Mesenchymal stem cell (in vitro differentiated cells and primary cell): ENCODE measurements around the gene SYPL1.

Experiments
- DNase-seq: peaks from one replicate; pipeline ENCODE4 v3.0.0-alpha.2; 2013
- H2AFZ ChIP-seq: one replicate; pipeline ENCODE4 v1.6.1; 2013; ENCODE audit warnings: low read depth, mild to moderate bottlenecking, control low read depth, inconsistent platforms, low read length, moderate library complexity
- H2AK5ac ChIP-seq: 2 replicates; pipeline ENCODE4 v1.6.1; 2013; ENCODE audit warnings: low read length, moderate library complexity, mild to moderate bottlenecking, inconsistent platforms; ENCODE audit not compliant: severe bottlenecking
- H2BK120ac ChIP-seq: one replicate; pipeline ENCODE4 v1.6.1; 2013; ENCODE audit warnings: low read depth, mild to moderate bottlenecking, inconsistent platforms, low read length, moderate library complexity
- H2BK12ac ChIP-seq, 2 experiments: one replicate each; pipeline ENCODE4 v1.6.1; 2013; ENCODE audit warnings: inconsistent platforms in 2 of 2, low read length in 2 of 2, mild to moderate bottlenecking in 2 of 2, moderate library complexity in 2 of 2, control low read depth in 1 of 2
- H2BK15ac ChIP-seq: one replicate; pipeline ENCODE4 v1.6.1; 2013; ENCODE audit warnings: mild to moderate bottlenecking, low read depth, inconsistent platforms; ENCODE audit not compliant: poor library complexity, severe bottlenecking
- H2BK5ac ChIP-seq: 2 replicates; pipeline ENCODE4 v1.6.1; 2013; ENCODE audit warnings: low read depth, mild to moderate bottlenecking, low read length, control low read depth, inconsistent platforms; ENCODE audit not compliant: poor library complexity, severe bottlenecking
- H3K14ac ChIP-seq, 2 experiments: one replicate each; pipeline ENCODE4 v1.6.1; 2013; ENCODE audit warnings: inconsistent platforms in 2 of 2, low read length in 2 of 2, control low read depth in 1 of 2, mild to moderate bottlenecking in 1 of 2, moderate library complexity in 1 of 2
- H3K18ac ChIP-seq, 2 experiments: one replicate each; pipeline ENCODE4 v1.6.1; 2013; ENCODE audit warnings: inconsistent platforms in 2 of 2, low read length in 2 of 2, control low read depth in 1 of 2, low read depth in 1 of 2, mild to moderate bottlenecking in 1 of 2
- H3K23ac ChIP-seq, 2 experiments: one replicate each; pipeline ENCODE4 v1.6.1; 2013; ENCODE audit warnings: inconsistent platforms in 2 of 2, low read length in 2 of 2, mild to moderate bottlenecking in 2 of 2, moderate library complexity in 2 of 2, control low read depth in 1 of 2
- H3K27ac ChIP-seq: 2 replicates; pipeline ENCODE4 v1.5.1; 2013; ENCODE audit warnings: mild to moderate bottlenecking, moderate library complexity, low read length, control low read depth, inconsistent platforms; ENCODE audit not compliant: poor library complexity, severe bottlenecking
- H3K27me3 ChIP-seq, 2 experiments: 2 replicates each; pipeline versions ENCODE4 v1.6.1 to v1.7.0; 2013; ENCODE audit warnings: low read length in 2 of 2, mild to moderate bottlenecking in 2 of 2, moderate library complexity in 2 of 2, control low read depth in 1 of 2, inconsistent platforms in 1 of 2; ENCODE audit not compliant: control insufficient read depth in 1 of 2, insufficient read depth in 1 of 2
- H3K36me3 ChIP-seq, 2 experiments: 2 replicates each; pipeline versions ENCODE4 v1.6.1 to v1.7.0; 2013; ENCODE audit warnings: low read length in 2 of 2, control low read depth in 1 of 2, inconsistent platforms in 1 of 2, low read depth in 1 of 2, mild to moderate bottlenecking in 1 of 2; ENCODE audit not compliant: insufficient read depth in 2 of 2, control insufficient read depth in 1 of 2
- H3K4ac ChIP-seq, 2 experiments: one replicate each; pipeline ENCODE4 v1.6.1; 2013; ENCODE audit warnings: inconsistent platforms in 2 of 2, low read length in 2 of 2, mild to moderate bottlenecking in 2 of 2, moderate library complexity in 2 of 2, control low read depth in 1 of 2, low read depth in 1 of 2
- H3K4me1 ChIP-seq: 2 replicates; pipeline ENCODE4 v1.6.1; 2013; ENCODE audit warnings: low read depth, low read length, control low read depth; ENCODE audit not compliant: control insufficient read depth, insufficient read depth
- H3K4me2 ChIP-seq: 2 replicates; pipeline ENCODE4 v1.6.1; 2013; ENCODE audit warnings: low read length, mild to moderate bottlenecking, inconsistent platforms; ENCODE audit not compliant: poor library complexity, severe bottlenecking
- H3K4me3 ChIP-seq, 2 experiments: 2 replicates each; pipeline versions ENCODE4 v1.5.1 to v1.7.0; 2013; ENCODE audit warnings: low read length in 2 of 2, mild to moderate bottlenecking in 2 of 2, control low read depth in 1 of 2, low read depth in 1 of 2; ENCODE audit not compliant: insufficient read depth in 1 of 2
- H3K79me1 ChIP-seq: replicated peaks from 2 replicates; pipeline ENCODE4 v1.6.1; 2013; ENCODE audit warnings: mild to moderate bottlenecking, control low read depth, low read length, inconsistent platforms; ENCODE audit not compliant: poor library complexity, severe bottlenecking
- H3K9ac ChIP-seq: 2 replicates; pipeline ENCODE4 v1.7.0; 2013; ENCODE audit warnings: mild to moderate bottlenecking, low read length, moderate library complexity
- H3K9me3 ChIP-seq: 2 replicates; pipeline ENCODE4 v1.7.0; 2013; ENCODE audit warnings: mild to moderate bottlenecking, low read length; ENCODE audit not compliant: control insufficient read depth
- H4K8ac ChIP-seq: one replicate; pipeline ENCODE4 v1.6.1; 2013; ENCODE audit warnings: inconsistent platforms, mild to moderate bottlenecking, low read length, moderate library complexity
- H4K91ac ChIP-seq: one replicate; pipeline ENCODE4 v1.6.1; 2013; ENCODE audit warnings: mild to moderate bottlenecking, low read length, inconsistent platforms
- WGBS: methylation state at CpG from one replicate; pipeline ENCODE4 v1.1.7; 2013; ENCODE audit warnings: mixed read lengths; 5-methylcytosine and 5-hydroxymethylcytosine counted together

Gene SYPL1

DNA sequence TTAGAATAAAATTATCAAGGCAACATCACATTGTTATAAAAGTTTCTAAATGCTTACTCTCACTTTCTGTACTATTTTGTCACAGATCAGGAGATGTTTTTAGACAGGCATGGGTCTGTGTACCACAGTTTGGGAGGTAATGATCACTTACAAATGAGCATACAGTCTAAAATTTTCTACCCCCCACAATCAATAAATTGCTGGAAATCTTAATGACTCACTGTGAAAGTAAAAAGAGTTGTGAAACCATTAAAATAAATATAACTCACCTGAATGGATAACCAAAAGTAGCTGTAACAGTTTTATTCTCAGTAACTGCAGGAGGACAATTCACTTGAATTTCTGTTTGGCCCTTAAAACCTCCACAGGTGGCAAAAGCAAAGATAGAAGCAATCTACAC lies 13.2 kb downstream of the SYPL1 start:
- peaks cover 6% of the 10 kb centered on the region for H3K79me1 ChIP-seq
- no peak overlapping the region for H3K9ac ChIP-seq
- no peak overlapping the region for H2BK12ac ChIP-seq
- no peaks in the 10 kb centered on the region for H3K27me3 ChIP-seq
- no peak overlapping the region for H2AFZ ChIP-seq
- H3K4me2 ChIP-seq, result no peak overlapping the region
- H2AK5ac ChIP-seq, result no peak overlapping the region
- no peak overlapping the region for H2BK120ac ChIP-seq
- no peak overlapping the region for H4K91ac ChIP-seq
- H2BK15ac ChIP-seq, result no peak overlapping the region
- H3K27ac ChIP-seq, result no peak overlapping the region
- H3K4me1 ChIP-seq, result no peaks in the 10 kb centered on the region
- H3K4ac ChIP-seq, result no peak overlapping the region
- no peak overlapping the region for H4K8ac ChIP-seq
- peaks cover 4 to 53% of the 10 kb centered on the region in 2 experiments for H3K36me3 ChIP-seq
- H3K4me3 ChIP-seq, result no peak overlapping the region
- H3K9me3 ChIP-seq, result no peaks in the 10 kb centered on the region
- H3K14ac ChIP-seq, result no peak overlapping the region
- H3K18ac ChIP-seq, result no peak overlapping the region
- no peak overlapping the region for H2BK5ac ChIP-seq
- DNase-seq, result no peak
- H3K23ac ChIP-seq, result no peak overlapping the region

GRCh38 chr7:106095634-106096033 lies 16.5 kb downstream of the SYPL1 start:
- WGBS, result no CpG with 5 or more reads among the region's 1 CpG
- H2BK5ac ChIP-seq, result no peak overlapping the region
- no peak overlapping the region for H2BK12ac ChIP-seq
- peaks cover 8% of the 10 kb centered on the region for H3K79me1 ChIP-seq
- peaks cover 7 to 83% of the 10 kb centered on the region in 2 experiments for H3K36me3 ChIP-seq
- no peaks in the 10 kb centered on the region for H3K4me1 ChIP-seq
- H2BK120ac ChIP-seq, result no peak overlapping the region
- H2BK15ac ChIP-seq, result no peak overlapping the region
- no peak overlapping the region for H3K14ac ChIP-seq
- H3K27me3 ChIP-seq, result no peaks in the 10 kb centered on the region
- H3K4ac ChIP-seq, result no peak overlapping the region
- H2AFZ ChIP-seq, result no peak overlapping the region
- no peak overlapping the region for H4K8ac ChIP-seq
- H3K23ac ChIP-seq, result no peak overlapping the region
- no peak overlapping the region for H4K91ac ChIP-seq
- no peak overlapping the region for H3K18ac ChIP-seq
- H3K27ac ChIP-seq, result no peak overlapping the region
- H2AK5ac ChIP-seq, result no peak overlapping the region
- H3K4me3 ChIP-seq, result no peak overlapping the region
- no peak for DNase-seq
- no peaks in the 10 kb centered on the region for H3K9me3 ChIP-seq
- H3K9ac ChIP-seq, result no peak overlapping the region
- H3K4me2 ChIP-seq, result no peak overlapping the region

GRCh38 chr7:106094780-106095179 lies 17.3 kb downstream of the SYPL1 start:
- no peak overlapping the region for H3K23ac ChIP-seq
- WGBS, result 96% methylated on average over 3 of the region's 3 CpGs

DNA sequence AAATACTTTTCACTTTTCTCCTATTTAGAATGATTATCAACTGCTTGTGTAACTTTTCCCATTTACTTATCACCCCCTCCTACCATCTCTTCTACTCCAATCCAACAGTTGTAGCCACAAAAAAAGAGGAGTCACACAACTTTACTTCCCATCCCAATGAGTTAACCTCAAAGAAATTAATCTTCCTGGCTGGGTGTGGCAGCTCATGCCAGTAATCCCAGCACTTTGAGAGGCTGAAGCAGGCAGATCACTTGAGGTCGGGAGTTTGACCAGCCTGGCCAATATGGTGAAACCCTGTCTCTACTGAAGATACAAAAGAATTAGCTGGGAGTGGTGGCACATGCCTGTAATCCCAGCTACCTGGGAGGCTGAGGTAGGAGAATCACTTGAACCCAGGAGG lies 19.9 kb downstream of the SYPL1 start:
- Histone ChIP-seq H3K4ac (no peak overlapping the region), H2AFZ (no peak overlapping the region), H3K4me2 (no peak overlapping the region), H3K4me3 (no peak overlapping the region), H4K91ac (no peak overlapping the region), H2BK15ac (no peak overlapping the region), H3K27me3 (no peaks in the 10 kb centered on the region), H3K36me3 (peaks cover 15 to 92% of the 10 kb centered on the region in 2 experiments), H3K4me1 (no peaks in the 10 kb centered on the region), H3K23ac (no peak overlapping the region), H4K8ac (no peak overlapping the region), H3K18ac (no peak overlapping the region), H3K14ac (no peak overlapping the region), H2BK12ac (no peak overlapping the region), H2BK120ac (no peak overlapping the region), H3K9me3 (no peaks in the 10 kb centered on the region), H3K79me1 (peaks cover 5% of the 10 kb centered on the region), H3K27ac (no peak overlapping the region), H3K9ac (no peak overlapping the region), H2AK5ac (no peak overlapping the region), H2BK5ac (no peak overlapping the region)
- WGBS, result 100% methylated on average over 1 of the region's 1 CpG
- no peak for DNase-seq

More at GRCh38 chr7:106094780-106095179, 17.3 kb downstream of the SYPL1 start:
- H4K8ac ChIP-seq, result no peak overlapping the region
- H4K91ac ChIP-seq, result no peak overlapping the region
- H2BK120ac ChIP-seq, result no peak overlapping the region
- no peaks in the 10 kb centered on the region for H3K27me3 ChIP-seq
- H3K79me1 ChIP-seq, result peaks cover 6% of the 10 kb centered on the region
- H2BK12ac ChIP-seq, result no peak overlapping the region
- H3K18ac ChIP-seq, result no peak overlapping the region
- H3K9me3 ChIP-seq, result no peaks in the 10 kb centered on the region
- peaks cover 7 to 91% of the 10 kb centered on the region in 2 experiments for H3K36me3 ChIP-seq
- H3K27ac ChIP-seq, result no peak overlapping the region
- H3K14ac ChIP-seq, result no peak overlapping the region
- no peak overlapping the region for H3K4me3 ChIP-seq
- DNase-seq, result no peak
- no peak overlapping the region for H2BK15ac ChIP-seq
- no peak overlapping the region for H3K4ac ChIP-seq
- H2BK5ac ChIP-seq, result no peak overlapping the region
- no peak overlapping the region for H3K9ac ChIP-seq
- H3K4me1 ChIP-seq, result no peaks in the 10 kb centered on the region
- H2AK5ac ChIP-seq, result no peak overlapping the region
- no peak overlapping the region for H3K4me2 ChIP-seq
- H2AFZ ChIP-seq, result no peak overlapping the region
